IMR-90 (cell line): ENCODE results near the gene MMP14. TPM values are rescaled to one million over a fixed set of nuclear protein-coding genes. Genes with fewer than 3 reads are reported as not detected.

Source experiments
- ATAC-seq: fragments of 200-7000 bp; cut with Tn5 transposase; 2 replicates; pipeline ENCODE4 v1.9.1; 2020; ENCODE audit warnings: low read depth, mild to moderate bottlenecking, moderate library complexity
- BruUV-seq: library from RNA; stranded (reverse); fragments of 400-500 nt; replicated peaks from 2 replicates; lab custom pipeline; 2021; lab: Mats Ljungman, UMichigan
- CTCF ChIA-PET: fragments of 300-600 bp; formaldehyde crosslinking; extraction: SDS; loops from one replicate; lab custom pipeline; 2021; ENCODE audit warnings: antibody characterized with exemption; lab: Yijun Ruan, JAX
- POLR2A ChIA-PET: fragments of 300-600 bp; sonication (Branson Sonifier 250); formaldehyde crosslinking; loops from one replicate; lab custom pipeline; 2022; ENCODE audit warnings: antibody characterized with exemption; ENCODE audit not compliant: unreplicated experiment; lab: Charles Lee
- DNase-seq: peaks from one replicate; pipeline ENCODE4 v3.0.0; 2013
- H2AFZ ChIP-seq: replicated peaks from 2 replicates; pipeline ENCODE3; 2013; ENCODE audit warnings: low read length, mild to moderate bottlenecking; ENCODE audit not compliant: poor library complexity
- H2AK5ac ChIP-seq: 2 replicates; pipeline ENCODE4 v1.6.1; 2013; ENCODE audit warnings: low read depth, low read length, inconsistent platforms
- H2AK9ac ChIP-seq: replicated peaks from 2 replicates; pipeline ENCODE3; 2013; ENCODE audit warnings: mild to moderate bottlenecking, low read depth, low read length, moderate library complexity; ENCODE audit not compliant: poor library complexity
- H2BK120ac ChIP-seq: 2 replicates; pipeline ENCODE4 v1.6.1; 2013; ENCODE audit warnings: low read depth, low read length, inconsistent platforms
- H2BK15ac ChIP-seq: 3 replicates; pipeline ENCODE4 v1.6.1; 2013; ENCODE audit warnings: low read depth, low read length, inconsistent platforms
- H2BK20ac ChIP-seq: 2 replicates; pipeline ENCODE4 v1.6.1; 2013; ENCODE audit warnings: low read depth, mild to moderate bottlenecking, inconsistent platforms, low read length, moderate library complexity
- H2BK5ac ChIP-seq: 2 replicates; pipeline ENCODE4 v1.6.1; 2013; ENCODE audit warnings: mild to moderate bottlenecking, low read depth, low read length, inconsistent platforms; ENCODE audit not compliant: poor library complexity, severe bottlenecking
- H3K14ac ChIP-seq: replicated peaks from 2 replicates; pipeline ENCODE4 v1.6.1; 2013; ENCODE audit warnings: low read depth, low read length, inconsistent platforms
- H3K18ac ChIP-seq: 2 replicates; pipeline ENCODE4 v1.6.1; 2013; ENCODE audit warnings: low read depth, low read length, control low read depth
- H3K23ac ChIP-seq: 2 replicates; pipeline ENCODE4 v1.6.1; 2013; ENCODE audit warnings: low read depth, low read length, inconsistent platforms
- H3K27ac ChIP-seq: 2 replicates; pipeline ENCODE4 v1.5.1; 2013; ENCODE audit warnings: mild to moderate bottlenecking, control low read depth, low read length; ENCODE audit not compliant: insufficient read depth
- H3K27me3 ChIP-seq: 2 replicates; pipeline ENCODE4 v1.6.1; 2013; ENCODE audit warnings: low read length; ENCODE audit not compliant: control insufficient read depth, insufficient read depth
- H3K36me3 ChIP-seq: 2 replicates; pipeline ENCODE4 v1.6.1; 2013; ENCODE audit warnings: low read length, mixed read lengths; ENCODE audit not compliant: control insufficient read depth, insufficient read depth
- H3K4ac ChIP-seq: 2 replicates; pipeline ENCODE4 v1.6.1; 2013; ENCODE audit warnings: low read depth, low read length, inconsistent platforms
- H3K4me1 ChIP-seq: 2 replicates; pipeline ENCODE4 v1.6.1; 2013; ENCODE audit warnings: low read length, mixed read lengths; ENCODE audit not compliant: control insufficient read depth, insufficient read depth
- H3K4me2 ChIP-seq: 2 replicates; pipeline ENCODE4 v1.6.1; 2013; ENCODE audit warnings: low read depth, mild to moderate bottlenecking, control low read depth, low read length, moderate library complexity
- H3K4me3 ChIP-seq: 2 replicates; pipeline ENCODE4 v1.5.1; 2013; ENCODE audit warnings: low read depth, mild to moderate bottlenecking, control low read depth, low read length, moderate library complexity; ENCODE audit not compliant: insufficient read depth
- H3K56ac ChIP-seq: 2 replicates; pipeline ENCODE4 v1.6.1; 2013; ENCODE audit warnings: low read length, inconsistent platforms; ENCODE audit not compliant: insufficient read depth; ENCODE audit errors: extremely low read depth
- H3K79me1 ChIP-seq, 2 experiments: 2 replicates each; pipeline ENCODE4 v1.6.1; 2013; ENCODE audit warnings: low read length in 2 of 2, inconsistent platforms in 1 of 2, low read depth in 1 of 2
- H3K9ac ChIP-seq: 2 replicates; pipeline ENCODE4 v1.6.1; 2013; ENCODE audit warnings: low read depth, low read length, control low read depth
- H3K9me1 ChIP-seq: 2 replicates; pipeline ENCODE4 v1.6.1; 2013; ENCODE audit warnings: low read length, inconsistent platforms; ENCODE audit not compliant: insufficient read depth
- H3K9me3 ChIP-seq: 2 replicates; pipeline ENCODE4 v1.6.1; 2013; ENCODE audit warnings: low read length; ENCODE audit not compliant: control insufficient read depth, insufficient read depth
- H4K20me1 ChIP-seq: 2 replicates; pipeline ENCODE4 v1.6.1; 2013; ENCODE audit warnings: low read length, inconsistent platforms; ENCODE audit not compliant: insufficient read depth
- H4K5ac ChIP-seq: 2 replicates; pipeline ENCODE4 v1.6.1; 2013; ENCODE audit warnings: mild to moderate bottlenecking, low read depth, low read length, control low read depth
- H4K8ac ChIP-seq, 2 experiments: 2 replicates each; pipeline ENCODE4 v1.6.1; 2013; ENCODE audit warnings: low read depth in 2 of 2, low read length in 2 of 2, control low read depth in 1 of 2, inconsistent platforms in 1 of 2
- H4K91ac ChIP-seq: 2 replicates; pipeline ENCODE4 v1.6.1; 2013; ENCODE audit warnings: low read depth, low read length, inconsistent platforms; ENCODE audit not compliant: insufficient read depth
- CEBPB ChIP-seq: IDR thresholded peaks from 2 replicates; pipeline ENCODE4 v1.6.1; 2012; ENCODE audit warnings: low read depth, low read length, improper control_type of control experiment
- MAFK ChIP-seq: IDR thresholded peaks from 2 replicates; pipeline ENCODE4 v1.6.1; 2012; ENCODE audit warnings: low read depth, low read length, improper control_type of control experiment
- MXI1 ChIP-seq: IDR thresholded peaks from 2 replicates; pipeline ENCODE4 v1.6.1; 2012; ENCODE audit warnings: low read depth, mild to moderate bottlenecking, low read length, moderate library complexity, borderline replicate concordance
- RAD21 ChIP-seq: IDR thresholded peaks from 2 replicates; pipeline ENCODE4 v1.6.1; 2012; ENCODE audit warnings: low read length, improper control_type of control experiment
- WGBS, 2 experiments: methylation state at CpG; one replicate each; pipeline versions ENCODE4 v1.1.5 to v1.1.7; 2013; ENCODE audit warnings: missing lambda C conversion rate in 2 of 2; ENCODE audit not compliant: insufficient read length in 1 of 2; ENCODE audit errors: extremely low coverage in 2 of 2; 5-methylcytosine and 5-hydroxymethylcytosine counted together
- dilution Hi-C: fragments of 300-500 bp; cut with HindIII; formaldehyde crosslinking; loops from one replicate; pipeline ENCODE4 v1.14.3; 2018; ENCODE audit warnings: low sequenced_read_pairs; ENCODE audit not compliant: unreplicated experiment
- in situ Hi-C: fragments of 300-500 bp; cut with MboI; formaldehyde crosslinking; loops from 3 replicates; pipeline ENCODE4 v1.14.3; 2019; ENCODE audit warnings: low sequenced_read_pairs, inconsistent platforms, mixed read lengths
- intact Hi-C: fragments of 100-400 bp; cut with micrococcal nuclease; formaldehyde crosslinking; loops from 2 replicates; pipeline ENCODE4 v1.10.0; 2022
- polyA plus RNA-seq, 3 experiments: library from polyadenylated mRNA; depleted of rRNA; stranded (reverse); fragments of >200 nt; gene quantifications; 2 replicates each; pipeline ENCODE4 v1.2.3, GENCODE V29; 2012; ENCODE audit warnings: low replicate concordance in 1 of 3
- total RNA-seq: library from RNA; depleted of rRNA; stranded (reverse); fragments of >200 nt; gene quantifications from 2 replicates; pipeline ENCODE4 v1.2.3, GENCODE V29; 2012
- TF ChIP-seq, protein P1 (sequence below): conservative IDR thresholded peaks from 2 replicates; pipeline ENCODE4 v1.5.1; 2012; ENCODE audit warnings: mild to moderate bottlenecking, low read depth, low read length, improper control_type of control experiment

The MMP14 gene
- total and polyA plus RNA-seq, 2 of the 4 experiments (the other 2 are of a cell fraction) = 156 to 315 TPM

DNA sequence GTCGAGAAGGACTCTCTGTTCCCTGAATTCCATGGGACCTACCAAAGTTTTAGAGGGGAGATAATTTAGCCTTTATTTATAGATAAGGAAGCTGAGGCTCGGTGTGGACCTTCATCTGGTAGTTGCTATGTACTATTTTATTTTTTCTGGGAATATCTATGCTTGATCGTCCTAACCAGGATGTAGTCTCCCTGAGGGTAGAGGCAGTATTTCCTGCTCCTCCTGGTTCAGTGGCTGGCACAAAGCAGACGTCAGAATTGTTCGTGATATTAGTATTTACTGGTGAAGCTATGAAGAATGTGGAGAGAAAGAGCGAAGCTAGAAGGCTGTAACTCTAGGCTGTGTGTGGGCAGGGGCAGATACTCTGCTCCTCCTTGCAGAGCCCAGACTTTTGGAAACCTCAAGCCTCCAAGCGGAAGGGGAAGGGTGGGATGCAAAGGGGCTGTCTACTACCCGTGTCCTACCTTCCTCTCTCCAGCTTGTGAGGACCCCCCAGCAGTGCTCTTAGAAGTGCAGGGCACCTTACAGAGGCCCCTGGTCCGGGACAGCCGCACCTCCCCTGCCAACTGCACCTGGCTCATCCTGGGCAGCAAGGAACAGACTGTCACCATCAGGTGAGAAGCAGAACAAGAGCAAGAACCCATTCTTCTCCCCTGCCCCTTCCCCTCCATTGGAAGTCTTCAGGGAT is 36.6 kb downstream of the MMP14 start (continued):
- TF ChIP-seq, protein P1, sequence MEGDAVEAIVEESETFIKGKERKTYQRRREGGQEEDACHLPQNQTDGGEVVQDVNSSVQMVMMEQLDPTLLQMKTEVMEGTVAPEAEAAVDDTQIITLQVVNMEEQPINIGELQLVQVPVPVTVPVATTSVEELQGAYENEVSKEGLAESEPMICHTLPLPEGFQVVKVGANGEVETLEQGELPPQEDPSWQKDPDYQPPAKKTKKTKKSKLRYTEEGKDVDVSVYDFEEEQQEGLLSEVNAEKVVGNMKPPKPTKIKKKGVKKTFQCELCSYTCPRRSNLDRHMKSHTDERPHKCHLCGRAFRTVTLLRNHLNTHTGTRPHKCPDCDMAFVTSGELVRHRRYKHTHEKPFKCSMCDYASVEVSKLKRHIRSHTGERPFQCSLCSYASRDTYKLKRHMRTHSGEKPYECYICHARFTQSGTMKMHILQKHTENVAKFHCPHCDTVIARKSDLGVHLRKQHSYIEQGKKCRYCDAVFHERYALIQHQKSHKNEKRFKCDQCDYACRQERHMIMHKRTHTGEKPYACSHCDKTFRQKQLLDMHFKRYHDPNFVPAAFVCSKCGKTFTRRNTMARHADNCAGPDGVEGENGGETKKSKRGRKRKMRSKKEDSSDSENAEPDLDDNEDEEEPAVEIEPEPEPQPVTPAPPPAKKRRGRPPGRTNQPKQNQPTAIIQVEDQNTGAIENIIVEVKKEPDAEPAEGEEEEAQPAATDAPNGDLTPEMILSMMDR = no peak

GRCh38 chr14:22875003-22875747 is 38.8 kb downstream of the MMP14 start:
- no peak overlapping the region for H4K8ac ChIP-seq
- H3K56ac ChIP-seq = no peak overlapping the region
- no peak overlapping the region for H2BK20ac ChIP-seq
- H3K27me3 ChIP-seq = no peaks in the 10 kb centered on the region
- no peak overlapping the region for H3K27ac ChIP-seq
- 100% methylated on average over 2 of the region's 15 CpGs; no CpG with 5 or more reads in 1 of the 2 experiments for WGBS, 2 experiments
- H4K91ac ChIP-seq = no peak overlapping the region
- H4K20me1 ChIP-seq = peaks cover 9% of the 10 kb centered on the region
- H3K36me3 ChIP-seq = peaks cover 52% of the 10 kb centered on the region
- H3K4me3 ChIP-seq = no peak overlapping the region
- ChIA-PET POLR2A (no interaction called here), CTCF (no interaction called here)
- H3K9me1 ChIP-seq = 0 out of 2 replicates have a peak, but pooled peaks cover 3% of the 10 kb centered on the region
- no peak overlapping the region for H3K4me2 ChIP-seq
- H3K23ac ChIP-seq = no peak overlapping the region
- no peak for TF ChIP-seq RAD21
- no peak for TF ChIP-seq MXI1
- TF ChIP-seq CEBPB = no peak
- TF ChIP-seq MAFK = no peak
- in situ Hi-C loops (no loop called here), intact Hi-C loops (no loop called here), dilution Hi-C loops (no loop called here)
- no peak overlapping the region for H3K18ac ChIP-seq
- H2BK15ac ChIP-seq = no peak overlapping the region
- H2AFZ ChIP-seq = no peak overlapping the region
- H3K9me3 ChIP-seq = no peaks in the 10 kb centered on the region
- H3K4ac ChIP-seq = no peak overlapping the region
- ATAC-seq (no peak), DNase-seq (no peak)
- no peak overlapping the region for H2AK9ac ChIP-seq
- no peak overlapping the region for H2BK5ac ChIP-seq
- no TSS peak for BruUV-seq
- no peak overlapping the region for H4K5ac ChIP-seq
- no peak overlapping the region for H2BK120ac ChIP-seq
- no peak overlapping the region for H3K14ac ChIP-seq
- peaks cover 3% of the 10 kb centered on the region; the same call in 1 of the 2 replicates for H3K4me1 ChIP-seq
- H3K9ac ChIP-seq = no peak overlapping the region
- peaks cover 20 to 32% of the 10 kb centered on the region in 2 experiments; a peak in 3 of 4 replicates for H3K79me1 ChIP-seq
- H2AK5ac ChIP-seq = no peak overlapping the region
